AG04450 (cell line): ENCODE measurements around the gene NPRL2. TPM values are rescaled to one million over a fixed set of nuclear protein-coding genes. Genes with fewer than 3 reads are reported as not detected.

Experiments used
- CTCF ChIA-PET: fragments of 300-600, 350-600 bp; formaldehyde crosslinking; extraction: SDS; loops from one replicate; lab custom pipeline; 2022; ENCODE audit warnings: antibody characterized with exemption, inconsistent platforms; lab: Charles Lee
- POLR2A ChIA-PET: fragments of 350-600 bp; formaldehyde crosslinking; extraction: SDS; loops from one replicate; lab custom pipeline; 2021; ENCODE audit warnings: antibody characterized with exemption, inconsistent platforms; lab: Yijun Ruan, JAX
- DNase-seq: peaks from one replicate; pipeline ENCODE4 v3.0.0-alpha.2; 2011; ENCODE audit warnings: low read depth, low spot score
- H3K27ac ChIP-seq: one replicate; pipeline ENCODE4 v1.5.1; 2012; ENCODE audit warnings: low read depth, low read length, control low read depth
- H3K27me3 ChIP-seq: one replicate; pipeline ENCODE4 v1.6.0; 2012; ENCODE audit warnings: low read length; ENCODE audit not compliant: control insufficient read depth, insufficient read depth
- H3K4me3 ChIP-seq: 2 replicates; pipeline ENCODE4 v1.5.1; 2011; ENCODE audit warnings: mild to moderate bottlenecking, low read depth, low read length, control low read depth
- H3K9me3 ChIP-seq: 2 replicates; pipeline ENCODE4 v1.5.1; 2012; ENCODE audit warnings: low read length; ENCODE audit not compliant: control insufficient read depth, insufficient read depth
- CTCF ChIP-seq: IDR thresholded peaks from 2 replicates; pipeline ENCODE4 v1.5.1; 2011; ENCODE audit warnings: low read depth, low read length, control low read depth, inconsistent platforms
- polyA plus RNA-seq: library from polyadenylated mRNA; depleted of rRNA; stranded (reverse); fragments of >200 nt; gene quantifications from 2 replicates; pipeline ENCODE4 v1.2.3, GENCODE V29; 2011

Gene NPRL2
- polyA plus RNA-seq, 1 experiment, result 25.6 TPM

DNA sequence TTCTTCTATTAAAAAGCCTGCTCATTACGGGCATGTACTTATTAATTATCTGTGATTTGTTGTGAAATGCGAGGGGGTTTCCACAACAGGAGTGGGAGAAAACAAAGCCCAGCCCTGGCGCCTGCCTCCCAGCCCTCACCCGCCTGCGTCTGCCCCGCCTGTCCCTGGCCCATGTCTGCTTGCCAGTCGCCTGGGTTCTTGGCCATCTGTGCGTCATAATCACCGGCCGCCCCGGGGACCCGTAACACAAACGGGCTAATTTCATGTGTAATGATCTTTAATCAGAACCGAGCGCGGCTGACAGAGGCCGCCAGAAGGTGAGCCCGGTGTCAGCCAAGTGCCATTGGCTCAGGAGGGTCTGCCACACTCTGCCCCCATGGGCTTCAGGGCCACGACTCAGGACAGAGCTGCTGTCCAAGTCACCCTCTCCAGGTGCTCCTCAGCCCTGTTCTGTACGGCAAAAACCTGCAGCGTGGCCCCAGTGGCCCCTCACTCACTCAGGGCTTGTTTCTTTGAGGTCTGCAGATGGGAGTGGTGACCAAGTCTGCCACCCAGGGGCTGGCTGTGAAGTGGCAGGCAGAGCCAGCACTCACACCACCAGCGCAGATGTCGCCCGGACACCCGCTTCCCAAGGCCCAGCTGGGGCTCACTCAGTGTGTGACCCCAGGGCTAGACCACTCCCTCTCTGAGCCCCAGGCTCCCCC is 37.6 kb upstream of the NPRL2 start:
- H3K9me3 ChIP-seq, result no peaks in the 10 kb centered on the region; the same call in 1 of the 2 replicates
- H3K4me3 ChIP-seq, result no peak overlapping the region
- TF ChIP-seq CTCF, result peak; percentile 21; the same call in 1 of the 2 replicates
- CTCF ChIA-PET, result interaction anchor here (0.5 kb wide), 1 partner anchor 161 kb away, joined by 3 read pairs; no protein-coding TSS in a partner anchor
- peaks cover 30% of the 10 kb centered on the region for H3K27me3 ChIP-seq
- POLR2A ChIA-PET, result no interaction called here
- no peak for DNase-seq
- no peak overlapping the region for H3K27ac ChIP-seq

DNA sequence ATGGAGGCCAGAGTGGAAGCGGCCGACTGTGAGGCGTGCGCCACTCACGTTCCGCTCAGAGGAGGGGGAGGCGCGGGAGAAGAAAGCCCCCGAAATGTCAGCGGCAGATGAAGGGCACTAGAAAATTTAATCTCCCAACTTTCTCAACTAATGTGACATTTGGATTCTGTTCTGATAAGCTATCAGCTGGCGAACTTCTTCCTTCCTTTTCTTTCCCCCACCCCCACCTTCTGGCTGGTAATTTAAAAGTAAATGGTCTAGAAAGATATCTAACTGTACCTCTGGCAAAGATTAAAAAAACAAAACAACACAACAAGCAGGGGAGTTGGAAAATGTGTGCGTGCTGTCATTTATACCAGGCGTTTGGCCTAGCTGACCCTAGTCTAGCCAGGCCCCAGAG is 35.2 kb upstream of the NPRL2 start:
- ChIA-PET CTCF (no interaction called here), POLR2A (interaction anchor here (0.6 kb wide), 1 partner anchor 180 kb away, joined by 3 read pairs; no protein-coding TSS in a partner anchor)
- Histone ChIP-seq H3K27me3 (peaks cover 29% of the 10 kb centered on the region), H3K4me3 (no peak overlapping the region), H3K27ac (no peak overlapping the region), H3K9me3 (no peaks in the 10 kb centered on the region; the same call in 1 of the 2 replicates)
- TF ChIP-seq CTCF, result no peak
- no peak for DNase-seq

- H3K27me3 ChIP-seq, result peaks cover 26% of the 10 kb centered on the region
- no peak for TF ChIP-seq CTCF
- DNase-seq, result no peak
- no peaks in the 10 kb centered on the region; the same call in 1 of the 2 replicates for H3K9me3 ChIP-seq
- no peak overlapping the region for H3K4me3 ChIP-seq
- no peak overlapping the region for H3K27ac ChIP-seq
- ChIA-PET POLR2A (no interaction called here), CTCF (no interaction called here)
Observed at GRCh38 chr3:50383750-50384149, 33.2 kb upstream of the NPRL2 start.

DNA sequence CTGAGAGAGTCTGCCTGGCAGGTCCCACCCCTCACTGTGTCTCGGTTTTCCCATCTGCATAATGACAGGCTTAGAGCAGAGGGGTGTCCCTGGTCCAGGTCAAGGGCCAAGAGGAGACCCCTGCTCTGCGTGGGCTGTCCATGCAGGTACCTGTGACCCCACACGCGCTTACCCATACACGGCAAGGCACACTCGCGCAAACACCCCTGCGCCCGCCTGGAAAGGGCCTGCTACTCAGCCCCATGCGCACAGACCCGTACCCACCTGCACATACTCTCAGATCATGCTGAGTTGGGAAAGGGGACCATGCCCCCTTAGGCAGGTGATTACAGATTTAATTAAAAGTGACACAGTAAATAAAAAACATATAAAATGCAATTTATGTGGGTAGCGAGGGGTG is 32.1 kb upstream of the NPRL2 start:
- Histone ChIP-seq H3K4me3 (no peak overlapping the region), H3K27ac (no peak overlapping the region), H3K9me3 (no peaks in the 10 kb centered on the region; the same call in 1 of the 2 replicates), H3K27me3 (peaks cover 28% of the 10 kb centered on the region)
- DNase-seq, result no peak
- ChIA-PET CTCF (no interaction called here), POLR2A (no interaction called here)
- TF ChIP-seq CTCF, result no peak

DNA sequence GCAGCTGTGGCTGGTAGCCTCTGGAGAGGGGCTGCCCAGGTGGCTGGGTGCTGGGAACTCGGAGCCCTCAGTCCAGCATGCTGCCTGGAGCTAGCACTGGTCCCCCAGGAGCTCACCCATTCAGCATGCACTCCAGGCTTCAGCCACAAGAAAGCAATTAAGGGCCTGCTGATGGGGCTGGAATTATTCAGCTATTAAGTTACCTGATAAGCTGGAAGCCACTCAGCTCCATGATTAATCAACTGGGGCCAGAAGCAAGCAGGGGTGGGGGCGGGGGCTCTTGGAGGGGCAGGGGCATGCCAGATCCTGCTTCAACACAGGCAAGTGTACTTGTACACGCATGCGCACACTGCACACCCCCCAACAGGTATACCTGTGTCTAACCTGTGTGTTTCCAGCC is 30.8 kb upstream of the NPRL2 start:
- Histone ChIP-seq H3K9me3 (no peaks in the 10 kb centered on the region; the same call in 1 of the 2 replicates), H3K4me3 (no peak overlapping the region), H3K27ac (no peak overlapping the region), H3K27me3 (peaks cover 27% of the 10 kb centered on the region)
- no peak for DNase-seq
- ChIA-PET CTCF (no interaction called here), POLR2A (no interaction called here)
- no peak for TF ChIP-seq CTCF
